HG03175 (cell line): ENCODE data around the gene SLX1B.
"Not testable (repeated sequence)": the region's sequence is repeated elsewhere in the genome, so short reads cannot be mapped to it uniquely, and the experiment has no call there.

Experiments used
- ATAC-seq: cut with Tn5 transposase; IDR thresholded peaks from one replicate; pipeline ENCODE4 v1.9.1; 2021; ENCODE audit warnings: mild to moderate bottlenecking, moderate library complexity; ENCODE audit not compliant: unreplicated experiment

SLX1B gene

GRCh38 chr16:29454269-29454668 lies at the start of gene SLX1B, which contains the start of gene BOLA2:
Gene SLX1B, plus strand, starts transcription at chr16:29454533.
Gene BOLA2, minus strand, starts transcription at chr16:29454351. Its CDS starts 98 bp downstream, at chr16:29454253.
- peak; percentile 88 for ATAC-seq

- not testable (repeated sequence) for ATAC-seq
Measured at GRCh38 chr16:29405249-29405648, 49.1 kb upstream of the SLX1B start.

- ATAC-seq = not testable (repeated sequence)
Measured at GRCh38 chr16:29423587-29423986, 30.7 kb upstream of the SLX1B start.

- ATAC-seq = not testable (repeated sequence)
Measured at GRCh38 chr16:29425390-29425789, 28.9 kb upstream of the SLX1B start.

GRCh38 chr16:29453754-29454153 lies 579 bp upstream of the SLX1B start:
- ATAC-seq = peak; percentile 11

GRCh38 chr16:29454828-29455227 lies 495 bp downstream of the SLX1B start:
- peak; percentile 55 for ATAC-seq

GRCh38 chr16:29457660-29458059 lies 3.3 kb downstream of the SLX1B start:
- ATAC-seq = not testable (repeated sequence)

GRCh38 chr16:29459706-29460646 lies 5.6 kb downstream of the SLX1B start, which contains the start of gene SULT1A4:
Gene SULT1A4, plus strand, starts transcription at chr16:29459913. Its CDS starts 1,473 bp downstream, at chr16:29461386.
- ATAC-seq = not testable (repeated sequence)

GRCh38 chr16:29460647-29461030 lies 6.3 kb downstream of the SLX1B start:
- not testable (repeated sequence) for ATAC-seq

- not testable (repeated sequence) for ATAC-seq
Measured at GRCh38 chr16:29465985-29466824, 11.9 kb downstream of the SLX1B start.

- not testable (repeated sequence) for ATAC-seq
Measured at GRCh38 chr16:29466904-29467303, 12.6 kb downstream of the SLX1B start.

- ATAC-seq = not testable (repeated sequence)
Measured at GRCh38 chr16:29467654-29468366, 13.5 kb downstream of the SLX1B start.

GRCh38 chr16:29469660-29470059 lies 15.3 kb downstream of the SLX1B start:
- not testable (repeated sequence) for ATAC-seq

GRCh38 chr16:29472065-29472464 lies 17.7 kb downstream of the SLX1B start:
- ATAC-seq = not testable (repeated sequence)

- not testable (repeated sequence) for ATAC-seq
Measured at GRCh38 chr16:29482276-29482675, 27.9 kb downstream of the SLX1B start.

GRCh38 chr16:29506308-29506707 lies 52.0 kb downstream of the SLX1B start, which contains the start of gene NPIPB12:
Gene NPIPB12, minus strand, starts transcription at chr16:29506408.
- ATAC-seq = not testable (repeated sequence)
